Measurements from ENCODE around the gene PTPRS. TPM values are rescaled to one million over a fixed set of nuclear protein-coding genes. Genes with fewer than 3 reads are reported as not detected.

The PTPRS gene
- total RNA-seq, 6 experiments from 2014 or later, result 6.1 to 39.9 (median 22.1) TPM

DNA sequence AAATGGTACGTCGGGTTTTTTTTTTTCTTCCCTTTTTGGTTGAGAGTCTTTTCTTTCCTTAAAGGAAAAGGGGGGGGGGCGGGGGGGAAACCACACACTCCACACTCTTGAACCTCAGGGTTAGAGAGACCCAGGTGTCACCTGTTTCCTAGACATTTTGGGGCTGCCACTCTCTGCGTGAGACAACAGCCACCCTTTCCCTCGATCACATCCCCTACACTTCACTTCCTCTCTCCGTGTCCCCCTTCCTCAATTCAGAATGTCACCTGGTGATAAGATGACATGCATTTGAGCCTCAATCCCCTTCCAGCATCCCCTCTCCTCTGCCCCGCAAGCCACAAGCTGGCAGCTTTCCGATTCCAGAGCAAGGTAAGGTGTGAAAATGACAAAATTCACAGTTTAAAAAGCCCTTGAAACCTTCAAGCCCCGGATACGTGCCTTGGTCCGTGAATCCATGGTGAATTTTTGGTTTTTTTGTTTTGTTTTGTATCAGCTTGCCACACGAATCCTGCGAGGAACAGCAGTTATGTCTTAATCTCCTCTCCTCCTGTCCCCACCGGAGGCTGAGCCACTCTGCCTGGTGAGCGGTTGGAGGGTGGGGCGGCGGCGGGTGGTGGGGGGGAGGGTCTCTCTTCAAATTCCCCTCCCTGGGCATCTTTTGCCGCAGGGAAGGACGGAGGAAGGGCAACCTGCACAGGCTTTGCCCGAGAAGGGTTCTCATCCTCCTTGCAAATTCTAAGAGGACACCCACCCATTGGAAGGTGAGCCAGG is 4.2 kb downstream of the PTPRS start:
- Histone ChIP-seq H3K27me3 (peaks cover 3 to 15% of the 10 kb centered on the region in 2 donors), H3K4me3 (no peak overlapping the region), H3K4me1 (peaks cover 0 to 4% (median 0%) of the 10 kb centered on the region in 4 donors), H3K36me3 (no peaks in the 10 kb centered on the region), H3K27ac (no peak overlapping the region), H3K9me3 (no peaks in the 10 kb centered on the region)
- ATAC-seq, result no peak
- intact Hi-C loops (cut with DNase I), result no loop called here
- no peak for DNase-seq
- WGBS (ENCODE audit: insufficient coverage, low coverage, low lambda C conversion rate, missing lambda C conversion rate), result 7% methylated on average over 18 of the region's 21 CpGs
- TF ChIP-seq, protein P1, sequence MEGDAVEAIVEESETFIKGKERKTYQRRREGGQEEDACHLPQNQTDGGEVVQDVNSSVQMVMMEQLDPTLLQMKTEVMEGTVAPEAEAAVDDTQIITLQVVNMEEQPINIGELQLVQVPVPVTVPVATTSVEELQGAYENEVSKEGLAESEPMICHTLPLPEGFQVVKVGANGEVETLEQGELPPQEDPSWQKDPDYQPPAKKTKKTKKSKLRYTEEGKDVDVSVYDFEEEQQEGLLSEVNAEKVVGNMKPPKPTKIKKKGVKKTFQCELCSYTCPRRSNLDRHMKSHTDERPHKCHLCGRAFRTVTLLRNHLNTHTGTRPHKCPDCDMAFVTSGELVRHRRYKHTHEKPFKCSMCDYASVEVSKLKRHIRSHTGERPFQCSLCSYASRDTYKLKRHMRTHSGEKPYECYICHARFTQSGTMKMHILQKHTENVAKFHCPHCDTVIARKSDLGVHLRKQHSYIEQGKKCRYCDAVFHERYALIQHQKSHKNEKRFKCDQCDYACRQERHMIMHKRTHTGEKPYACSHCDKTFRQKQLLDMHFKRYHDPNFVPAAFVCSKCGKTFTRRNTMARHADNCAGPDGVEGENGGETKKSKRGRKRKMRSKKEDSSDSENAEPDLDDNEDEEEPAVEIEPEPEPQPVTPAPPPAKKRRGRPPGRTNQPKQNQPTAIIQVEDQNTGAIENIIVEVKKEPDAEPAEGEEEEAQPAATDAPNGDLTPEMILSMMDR (IDR thresholded peaks at IDR 0.05), result no peak
- no peak for TF ChIP-seq POLR2A (IDR thresholded peaks at IDR 0.05)

DNA sequence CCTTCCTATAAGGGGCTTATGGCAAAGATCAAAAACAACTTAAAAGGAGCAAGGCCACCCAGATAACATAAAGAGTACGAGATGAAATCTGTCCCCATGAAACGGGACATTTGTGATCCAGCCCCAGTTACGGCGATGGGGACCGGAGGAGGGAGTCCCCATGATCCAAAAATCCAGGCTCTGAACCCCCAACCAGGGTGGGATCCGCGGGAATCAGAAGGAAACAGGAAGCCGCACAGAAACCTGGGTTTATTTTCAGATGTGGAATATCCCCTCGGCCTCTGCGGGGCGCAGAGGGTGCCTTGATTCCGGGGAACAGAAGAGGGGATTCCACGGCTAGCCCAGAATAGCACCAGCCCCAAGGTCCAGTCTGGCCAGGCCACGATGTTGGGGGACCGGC is 5.0 kb downstream of the PTPRS start:
- peaks cover 0 to 4% (median 0%) of the 10 kb centered on the region in 4 donors for H3K4me1 ChIP-seq
- H3K36me3 ChIP-seq, result no peaks in the 10 kb centered on the region
- ATAC-seq, result no peak
- peaks cover 3 to 15% of the 10 kb centered on the region in 2 donors for H3K27me3 ChIP-seq
- 25% methylated on average over 9 of the region's 15 CpGs for WGBS (ENCODE audit: insufficient coverage, low coverage, low lambda C conversion rate, missing lambda C conversion rate)
- TF ChIP-seq, protein P1 (IDR thresholded peaks at IDR 0.05), result no peak
- no peak for TF ChIP-seq POLR2A (IDR thresholded peaks at IDR 0.05)
- no peak overlapping the region for H3K4me3 ChIP-seq
- intact Hi-C loops (cut with DNase I), result no loop called here
- DNase-seq, result no peak
- no peaks in the 10 kb centered on the region for H3K9me3 ChIP-seq
- H3K27ac ChIP-seq, result no peak overlapping the region

DNA sequence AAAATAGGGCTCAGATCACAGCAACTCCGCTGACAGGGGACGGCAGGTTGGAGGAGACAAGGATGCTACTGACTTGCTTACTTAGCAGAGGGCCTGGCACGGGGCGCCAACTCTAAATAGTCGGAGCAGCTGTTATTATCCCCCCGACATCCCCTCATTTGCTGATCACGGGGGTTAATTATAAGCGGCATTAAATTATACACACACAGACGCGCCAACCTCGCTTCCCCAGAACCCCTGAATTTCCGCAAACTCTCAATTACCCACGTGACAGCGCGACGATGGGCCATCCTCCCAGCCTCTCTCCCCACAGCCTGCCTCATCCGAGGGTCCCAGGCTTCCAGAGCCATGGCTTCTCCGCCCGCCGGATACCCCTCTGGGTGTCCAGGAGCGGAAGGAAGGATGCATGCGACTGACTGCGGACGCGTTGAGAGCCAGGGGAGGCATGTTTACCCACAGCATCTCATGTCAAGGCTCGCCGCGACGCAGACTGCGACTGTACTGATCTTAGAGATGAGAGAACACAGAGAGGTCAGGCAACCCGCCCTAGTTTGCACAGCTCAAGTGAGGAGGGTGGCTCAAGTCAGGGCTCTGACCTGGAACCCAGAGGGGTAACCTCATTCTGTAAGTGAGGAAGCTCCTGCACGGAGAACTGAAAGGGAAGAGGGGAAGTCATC is 5.7 kb downstream of the PTPRS start:
- Histone ChIP-seq H3K27ac (no peak overlapping the region), H3K27me3 (peaks cover 3 to 15% of the 10 kb centered on the region in 2 donors), H3K36me3 (no peaks in the 10 kb centered on the region), H3K4me3 (no peak overlapping the region), H3K9me3 (no peaks in the 10 kb centered on the region), H3K4me1 (peaks cover 0 to 4% (median 0%) of the 10 kb centered on the region in 4 donors)
- ATAC-seq, result no peak
- TF ChIP-seq, protein P1 (IDR thresholded peaks at IDR 0.05), result no peak
- no peak for TF ChIP-seq POLR2A (IDR thresholded peaks at IDR 0.05)
- intact Hi-C loops (cut with DNase I), result no loop called here
- WGBS (ENCODE audit: insufficient coverage, low coverage, low lambda C conversion rate, missing lambda C conversion rate), result 75% methylated on average over 20 of the region's 32 CpGs
- no peak for DNase-seq

DNA sequence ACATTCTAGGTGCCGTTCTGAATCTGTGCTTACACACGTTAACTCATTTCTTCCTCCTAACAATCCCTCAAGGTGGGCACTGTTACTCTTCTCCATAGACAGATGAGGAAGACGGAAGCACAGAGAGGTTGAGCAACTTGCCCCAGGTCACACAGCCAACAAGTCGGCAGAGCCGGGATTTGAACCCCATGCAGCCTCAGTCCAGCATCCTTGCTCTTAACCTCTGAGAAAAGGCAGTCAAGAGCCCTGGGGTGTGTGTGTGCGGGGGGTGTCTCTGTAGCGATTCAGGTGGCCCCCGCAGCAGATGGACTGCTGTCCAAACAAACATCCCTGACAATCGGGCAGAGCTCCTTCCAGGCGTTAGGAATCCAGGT is 6.3 kb downstream of the PTPRS start:
- 68% methylated on average over 6 of the region's 10 CpGs for WGBS (ENCODE audit: insufficient coverage, low coverage, low lambda C conversion rate, missing lambda C conversion rate)
- DNase-seq (no peak), ATAC-seq (no peak)
- Histone ChIP-seq H3K27me3 (peaks cover 3 to 9% of the 10 kb centered on the region in 2 donors), H3K36me3 (no peaks in the 10 kb centered on the region), H3K4me1 (no peaks in the 10 kb centered on the region), H3K4me3 (no peak overlapping the region), H3K27ac (no peak overlapping the region), H3K9me3 (no peaks in the 10 kb centered on the region)
- intact Hi-C loops (cut with DNase I), result no loop called here
- TF ChIP-seq, protein P1 (IDR thresholded peaks at IDR 0.05), result no peak
- no peak for TF ChIP-seq POLR2A (IDR thresholded peaks at IDR 0.05)

Measured in right lobe of liver (tissue), 6 donors.